HG03280 (cell line): ENCODE measurements around the gene ZFHX3.
"Not testable (repeated sequence)": the region's sequence is repeated elsewhere in the genome, so short reads cannot be mapped to it uniquely, and the experiment has no call there.

ENCODE experiments used
- ATAC-seq: cut with Tn5 transposase; IDR thresholded peaks from one replicate; pipeline ENCODE4 v1.9.1; 2021; ENCODE audit warnings: mild to moderate bottlenecking, moderate library complexity; ENCODE audit not compliant: unreplicated experiment

Gene ZFHX3

DNA sequence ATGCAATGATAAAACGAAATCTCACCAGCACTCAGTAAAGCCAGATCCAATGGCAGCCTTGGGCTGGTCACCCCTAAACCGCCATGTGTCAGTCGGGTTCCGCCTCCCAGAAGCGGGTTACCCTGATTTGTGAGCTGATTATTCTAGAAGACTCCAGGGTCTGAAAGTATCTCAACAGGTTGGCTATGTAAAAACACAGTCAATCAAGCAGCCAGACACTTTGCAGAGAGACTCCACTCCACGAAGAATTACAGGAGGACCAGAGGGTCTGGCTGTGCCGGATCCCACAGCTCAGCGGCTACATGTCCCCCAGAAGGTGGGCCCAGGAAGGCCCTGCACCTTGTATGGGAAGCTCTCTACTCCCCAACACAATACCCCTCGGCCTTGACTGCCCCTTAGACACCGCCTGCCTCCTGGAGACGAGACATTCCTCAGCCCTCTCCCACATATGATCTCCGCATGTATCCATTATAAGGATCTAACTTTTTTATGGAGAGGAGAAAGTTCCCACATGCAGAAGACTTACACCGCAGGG, 23.3 kb downstream of the ZFHX3 start:
- no peak for ATAC-seq

DNA sequence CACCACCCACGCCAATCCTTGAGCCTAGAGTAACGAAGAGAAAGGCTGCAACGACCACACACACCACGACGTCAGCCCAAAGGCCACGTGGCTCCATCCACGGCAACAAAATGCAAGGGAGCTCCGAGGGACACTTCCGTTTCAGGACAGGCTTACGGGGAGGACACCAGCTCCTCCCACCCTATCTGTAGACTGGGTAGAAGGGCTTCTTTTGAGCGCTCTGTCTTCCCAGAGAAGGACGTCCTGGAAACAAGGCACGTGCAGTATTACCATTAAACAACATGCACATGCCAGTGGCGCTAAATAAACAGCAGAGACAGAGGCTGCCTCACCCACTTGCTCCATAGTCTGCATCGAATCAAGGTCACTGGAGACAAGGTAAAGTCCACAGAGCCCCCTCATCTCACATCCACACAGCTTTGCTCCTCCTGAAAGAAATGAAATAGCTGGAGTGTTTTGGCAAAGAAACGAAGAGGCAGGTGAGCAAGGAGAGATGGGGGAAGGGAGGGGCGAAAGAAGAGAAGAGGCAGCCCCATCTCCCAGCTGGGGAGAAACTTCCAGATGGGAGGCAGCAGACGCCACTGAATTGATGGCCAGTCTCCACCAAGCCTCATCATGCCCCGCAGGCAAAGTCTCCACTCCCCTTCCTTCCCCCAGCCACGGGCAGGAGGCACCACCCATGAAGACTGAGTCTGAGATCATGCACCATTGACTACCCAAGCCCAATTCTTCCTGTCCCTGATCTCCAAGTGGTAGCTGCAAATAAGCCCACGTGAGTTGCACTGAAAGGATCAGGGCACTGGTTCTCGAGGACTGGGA, 24.0 kb downstream of the ZFHX3 start:
- ATAC-seq = no peak

DNA sequence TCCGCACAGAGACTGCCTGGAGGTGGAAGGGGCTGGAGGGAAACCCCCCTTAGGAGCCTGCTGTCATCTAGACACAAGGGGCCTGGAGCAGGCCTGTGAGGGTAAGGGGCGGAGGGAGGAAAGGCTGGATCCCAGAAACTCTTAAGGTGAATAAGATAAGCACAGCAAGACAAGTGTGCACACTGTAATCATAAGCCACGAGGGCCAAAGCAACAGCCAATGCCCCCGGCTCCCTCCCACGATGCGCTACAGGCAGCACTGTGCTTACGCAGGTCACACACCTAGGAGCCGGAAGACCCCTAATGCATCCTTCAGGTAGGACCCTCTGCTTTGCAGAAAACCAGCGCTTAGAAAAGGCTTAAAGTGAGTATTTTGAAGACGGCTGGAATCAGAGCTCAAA, 24.6 kb downstream of the ZFHX3 start:
- ATAC-seq = no peak

DNA sequence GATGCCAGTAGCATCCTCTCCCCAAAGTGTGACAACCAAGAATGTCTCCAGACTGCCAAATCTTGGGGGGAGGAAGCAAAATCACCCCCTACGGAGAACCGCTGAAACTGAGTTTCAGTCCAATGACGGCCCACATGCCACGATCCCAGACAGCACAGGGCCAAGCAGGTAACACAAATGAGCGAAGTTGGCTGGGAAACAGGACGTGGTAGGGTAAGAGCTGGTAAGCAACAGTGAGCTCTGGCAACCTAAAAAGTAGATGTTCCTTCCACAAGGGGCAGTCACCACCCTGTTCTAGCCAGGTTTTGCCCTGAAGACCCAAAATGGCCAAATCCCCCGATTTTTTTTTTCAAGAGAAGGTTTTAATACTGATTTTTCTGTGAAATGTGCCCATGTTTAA, 25.4 kb downstream of the ZFHX3 start:
- ATAC-seq = no peak

DNA sequence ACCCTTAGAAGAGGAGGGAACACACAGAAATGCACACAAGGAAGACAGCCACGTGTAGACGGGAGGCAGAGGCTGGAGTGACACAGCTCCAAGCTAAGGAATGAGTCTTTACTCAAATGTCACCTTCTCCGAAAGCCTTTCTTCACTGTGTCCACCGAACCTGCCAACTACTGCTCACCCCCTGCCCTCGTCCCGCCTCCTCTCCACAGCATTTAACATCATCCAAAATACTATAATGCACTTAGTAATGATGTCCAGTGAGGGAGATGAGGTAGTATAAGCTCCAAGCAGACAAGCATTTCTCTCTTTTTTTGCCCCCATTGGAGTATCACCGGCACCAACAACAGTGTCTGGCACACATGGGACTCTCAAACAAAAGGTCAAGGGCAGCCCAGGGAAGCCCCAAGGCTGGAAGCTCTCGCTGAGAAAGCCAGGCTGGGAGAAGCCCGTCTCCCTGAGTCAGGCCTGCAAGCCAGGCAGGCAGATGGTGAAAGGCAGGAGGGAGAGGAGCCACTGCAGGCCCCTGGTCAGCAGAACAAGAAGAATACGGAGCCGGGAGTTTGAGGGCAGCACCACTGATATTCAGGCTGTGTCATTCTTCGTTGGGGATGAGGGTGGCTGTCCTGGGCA, 25.9 kb downstream of the ZFHX3 start:
- no peak for ATAC-seq

DNA sequence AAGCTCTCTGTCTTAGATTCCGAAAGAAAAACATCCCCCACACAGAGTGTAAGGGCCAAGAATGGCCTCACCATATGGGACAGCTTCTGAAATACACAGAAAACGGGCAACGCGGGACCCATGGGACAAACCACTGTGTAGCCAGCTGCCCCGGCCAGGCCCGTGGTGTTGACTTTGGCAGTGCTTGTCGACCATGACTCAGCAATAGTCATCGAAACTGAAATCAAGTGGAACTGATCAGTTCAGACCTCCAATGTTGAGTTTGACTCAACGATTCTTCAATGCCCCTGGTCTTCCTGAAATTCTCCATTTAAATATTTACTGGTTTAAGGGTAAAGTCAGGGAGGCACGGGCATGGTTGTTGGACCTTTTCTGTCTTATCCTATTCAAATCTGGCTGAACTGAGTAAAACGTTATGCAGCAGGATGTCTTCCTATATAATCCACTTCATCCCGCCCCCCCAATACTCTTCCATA, 27.5 kb downstream of the ZFHX3 start:
- no peak for ATAC-seq

DNA sequence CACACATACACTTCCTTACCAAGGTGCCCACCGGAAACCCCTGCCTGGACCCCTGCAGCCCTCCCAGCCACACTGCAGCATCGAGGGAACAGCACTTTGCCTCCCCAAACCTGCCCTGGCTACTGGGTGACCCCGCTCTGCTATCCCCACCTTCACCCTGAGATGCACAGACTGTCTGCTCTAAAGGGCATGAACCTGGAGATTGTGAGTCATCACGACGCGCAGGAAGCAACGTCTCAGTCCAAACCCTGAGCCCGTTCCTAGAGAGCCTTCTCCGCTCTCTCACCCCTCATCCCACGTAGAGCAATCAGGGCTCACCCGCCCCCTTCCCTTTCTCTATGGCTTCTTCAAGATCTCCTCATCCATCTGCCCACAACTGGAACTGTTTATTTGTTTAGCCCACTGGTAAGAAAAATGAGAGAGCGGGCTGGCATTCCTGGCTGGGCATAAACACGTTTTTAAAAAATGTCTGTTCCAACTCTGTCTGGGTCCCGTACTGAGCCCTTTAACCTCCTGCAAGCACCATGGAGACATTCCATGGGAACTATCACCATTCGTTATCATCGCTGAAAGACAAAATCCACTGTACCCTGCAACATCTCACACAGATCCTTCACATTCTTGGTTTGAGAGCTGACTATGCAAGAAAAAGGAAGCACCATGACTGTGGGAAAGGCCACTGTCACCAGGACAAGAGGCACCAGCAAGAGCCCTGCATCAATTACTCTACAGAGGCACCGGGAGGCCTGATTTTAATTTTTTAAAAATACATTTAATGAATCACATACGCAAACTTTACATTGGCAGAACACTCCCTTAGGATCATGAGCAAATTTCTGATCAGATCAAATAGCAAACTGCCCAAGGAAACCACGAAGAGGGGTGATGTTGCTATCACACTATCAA, 28.2 kb downstream of the ZFHX3 start:
- ATAC-seq = no peak

DNA sequence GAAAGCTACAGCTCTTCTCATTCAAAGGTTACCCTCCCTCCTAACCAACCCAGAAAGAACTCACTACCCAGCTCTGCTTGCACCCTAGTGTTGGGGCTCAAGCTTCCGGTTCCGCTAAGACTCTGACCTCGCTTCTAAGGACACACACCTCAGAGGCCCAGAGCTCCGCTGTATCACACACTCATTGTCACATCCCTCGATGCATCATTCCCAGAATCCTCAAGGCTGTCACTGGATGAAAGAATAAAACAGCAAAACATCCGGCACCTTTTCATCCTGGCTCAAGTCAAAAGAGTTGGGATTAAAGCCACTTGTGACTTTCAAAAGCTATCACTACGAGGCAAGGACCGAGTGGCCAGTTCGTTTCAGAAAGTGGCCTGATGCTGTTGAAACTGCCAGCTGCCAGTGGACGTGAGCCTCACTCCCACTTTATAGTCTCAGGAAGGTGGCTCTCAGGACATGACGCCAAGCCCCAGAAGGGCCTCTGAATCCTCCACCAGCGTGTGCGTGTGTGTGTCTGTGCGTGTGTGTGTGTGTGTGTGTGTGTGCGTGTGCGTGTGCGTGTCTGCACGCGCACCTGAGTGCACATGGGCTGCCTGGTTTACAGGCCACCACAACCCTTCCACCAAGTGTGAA, 29.0 kb downstream of the ZFHX3 start:
- ATAC-seq = no peak

DNA sequence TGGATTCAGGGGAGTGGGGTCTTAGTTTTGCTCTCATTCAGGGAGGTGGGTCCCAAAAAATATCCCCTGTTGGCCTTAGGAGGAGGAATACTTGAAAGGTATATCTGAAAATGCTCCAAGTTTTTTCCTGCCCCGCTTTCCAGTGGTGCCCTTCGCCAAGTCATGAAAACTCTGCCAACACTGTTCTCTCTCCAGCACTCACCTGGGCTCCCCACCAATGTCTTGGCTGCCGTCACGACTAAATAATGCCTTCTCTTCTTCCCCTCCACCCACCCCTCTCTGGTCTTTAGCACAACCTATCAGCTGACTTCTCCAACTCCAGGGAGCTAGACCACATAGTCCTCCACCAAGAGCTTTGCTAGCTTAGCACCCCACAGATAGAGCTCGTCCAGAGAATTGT, 30.6 kb downstream of the ZFHX3 start:
- no peak for ATAC-seq

DNA sequence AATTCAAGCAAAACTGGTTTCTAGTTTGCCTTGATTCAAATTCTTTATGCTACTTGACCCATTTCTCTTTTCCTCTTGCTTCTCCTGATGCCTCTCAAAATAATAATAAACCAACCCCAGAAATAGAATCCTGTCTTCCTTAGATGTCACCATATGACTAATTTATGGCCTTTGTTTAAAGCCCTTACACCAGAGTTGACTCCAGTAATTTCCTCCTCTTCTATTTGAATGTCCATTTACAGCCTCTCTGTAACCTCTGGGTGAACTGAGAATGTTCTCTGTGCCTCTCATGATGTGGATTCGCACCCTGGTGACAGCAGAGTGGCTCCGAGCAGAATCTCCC, 31.5 kb downstream of the ZFHX3 start:
- ATAC-seq = peak; percentile 41

DNA sequence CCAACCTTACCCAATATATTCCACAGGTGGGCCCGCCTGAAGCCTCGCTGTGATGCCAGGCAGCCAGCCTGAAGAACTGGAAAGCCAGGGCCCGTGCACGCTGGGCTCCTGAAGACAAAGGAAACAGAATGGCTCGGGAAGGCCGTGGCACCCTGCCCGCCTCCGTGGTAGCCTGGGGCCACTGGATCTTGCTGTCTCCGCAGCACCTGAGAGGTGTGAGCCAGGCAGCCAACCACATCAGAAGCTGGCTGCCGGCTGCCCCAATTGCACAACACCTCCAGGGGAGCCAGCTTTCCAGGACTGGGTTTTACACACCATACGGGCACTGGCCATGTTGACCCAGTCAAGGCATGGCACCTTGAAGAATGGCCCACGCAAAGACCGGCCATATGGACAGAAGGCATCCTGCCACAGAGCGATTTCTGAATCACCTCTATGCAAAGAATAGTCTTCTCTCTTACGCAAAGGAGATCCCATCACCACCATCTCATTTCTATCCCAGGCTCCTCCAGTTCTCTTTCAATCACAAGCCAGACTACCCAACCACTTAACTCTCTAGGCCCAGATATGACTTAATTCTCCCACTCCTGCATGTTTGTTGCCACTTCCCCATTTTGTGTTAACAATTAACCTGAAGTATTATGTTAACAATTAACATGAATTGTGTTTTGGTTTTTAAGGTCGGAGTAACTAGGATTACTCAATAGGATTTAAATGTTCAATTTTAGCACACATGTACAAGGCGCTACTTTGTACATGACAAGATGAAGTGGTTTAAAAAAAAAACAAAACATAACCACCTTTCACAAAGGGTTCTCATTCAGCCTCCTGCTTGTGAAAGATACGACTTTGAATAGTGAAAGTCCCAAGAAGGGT, 32.1 kb downstream of the ZFHX3 start:
- ATAC-seq = peak; percentile 73

DNA sequence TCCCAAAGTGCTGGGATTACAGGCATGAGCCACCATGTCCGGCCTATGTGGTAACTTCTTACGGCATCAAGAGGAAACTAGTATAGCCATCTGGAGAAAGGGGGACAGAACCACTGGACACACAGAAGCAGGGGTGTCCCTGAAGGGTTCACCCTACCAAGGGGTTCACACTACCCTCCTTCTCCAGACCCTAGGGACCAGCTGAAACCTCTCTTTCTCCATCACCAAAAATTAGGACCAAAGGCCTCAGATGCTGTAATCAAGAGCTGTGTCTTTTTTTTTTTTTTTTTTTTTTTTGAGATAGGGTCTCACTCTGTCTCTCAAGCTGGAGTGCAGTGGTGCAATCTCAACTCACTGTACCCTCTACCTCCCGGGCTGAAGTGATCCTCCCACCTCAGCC, 33.2 kb downstream of the ZFHX3 start:
- no peak for ATAC-seq

DNA sequence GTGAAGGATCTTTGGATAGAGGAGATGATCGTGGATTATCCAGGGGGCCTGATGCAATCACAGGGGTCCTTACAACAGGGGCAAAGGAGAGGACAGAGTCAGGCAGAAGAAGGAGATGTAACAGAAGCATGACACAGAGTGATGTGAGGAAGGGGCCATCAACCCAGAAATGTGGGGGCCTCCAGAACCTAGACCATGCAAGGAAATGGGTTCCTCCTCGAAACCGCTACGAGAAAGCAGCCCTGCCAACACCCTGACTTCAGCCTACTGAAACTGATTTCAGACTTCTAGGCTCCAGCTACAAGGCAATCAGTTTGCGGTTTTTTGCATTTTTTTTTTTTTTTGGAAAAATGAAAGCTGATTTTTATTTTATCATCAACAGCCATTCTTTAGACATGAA, 34.0 kb downstream of the ZFHX3 start:
- ATAC-seq = no peak

DNA sequence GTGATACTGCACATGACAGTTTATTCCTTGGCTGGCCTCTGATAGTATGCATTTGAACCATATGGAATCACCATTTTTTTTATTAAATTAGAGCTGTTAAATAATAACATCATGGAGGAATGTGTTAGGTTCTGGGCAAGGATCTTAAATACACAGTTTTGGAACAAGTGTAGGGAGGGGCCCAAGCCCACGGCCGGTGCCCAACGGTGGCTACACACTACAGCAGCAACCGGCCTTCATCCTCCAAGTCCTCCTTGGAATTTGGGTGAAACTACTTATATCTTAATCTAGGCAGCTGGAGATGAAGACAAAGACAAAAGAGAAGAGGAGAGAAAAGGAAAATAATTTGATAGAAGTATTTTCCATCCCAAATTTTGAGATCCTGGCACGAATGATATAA, 35.6 kb downstream of the ZFHX3 start:
- no peak for ATAC-seq

DNA sequence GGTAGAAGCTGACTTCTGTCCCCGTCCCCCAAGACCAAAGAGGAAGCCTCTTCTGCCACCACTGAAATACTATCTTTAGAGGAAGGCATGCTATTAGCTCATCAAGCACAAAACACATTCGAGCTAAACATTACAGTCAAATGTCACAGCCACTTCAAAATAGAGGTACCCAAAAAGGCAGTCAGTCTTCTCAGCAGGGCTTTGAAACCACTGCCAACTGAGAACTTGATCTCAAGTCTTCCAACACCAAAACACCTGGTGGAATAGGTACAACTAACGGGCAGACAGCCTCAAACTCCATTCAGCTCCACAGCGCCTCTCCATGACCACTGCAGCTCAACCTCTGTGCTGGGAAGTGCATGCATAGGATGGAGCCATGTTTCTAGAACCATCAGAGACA, 36.0 kb downstream of the ZFHX3 start:
- ATAC-seq = no peak

DNA sequence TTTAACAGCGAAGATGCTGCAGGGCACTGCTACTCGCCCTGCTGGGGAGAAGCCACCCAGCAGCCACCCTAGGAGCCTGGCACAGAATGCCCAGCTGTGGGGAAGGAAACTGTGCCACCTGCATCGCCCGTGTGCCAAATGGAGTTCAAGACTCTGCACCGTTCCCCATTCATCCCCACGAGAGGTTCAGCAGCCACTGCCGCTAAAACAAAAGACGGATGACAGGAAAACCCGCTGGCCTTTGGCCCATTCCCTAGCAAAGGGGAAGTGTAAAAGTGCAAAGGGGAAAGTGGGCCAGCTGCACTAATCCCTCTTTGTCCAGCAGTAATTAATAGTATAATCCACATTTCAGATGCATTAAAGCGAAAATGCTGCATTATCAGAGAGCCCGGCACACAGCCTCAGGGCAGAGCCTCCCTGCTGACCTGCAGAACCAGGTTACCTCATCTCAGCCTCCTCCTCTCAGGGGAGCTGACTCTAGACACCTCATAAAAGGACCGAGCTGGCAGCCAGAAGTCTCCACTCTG, 37.7 kb downstream of the ZFHX3 start:
- ATAC-seq = no peak

DNA sequence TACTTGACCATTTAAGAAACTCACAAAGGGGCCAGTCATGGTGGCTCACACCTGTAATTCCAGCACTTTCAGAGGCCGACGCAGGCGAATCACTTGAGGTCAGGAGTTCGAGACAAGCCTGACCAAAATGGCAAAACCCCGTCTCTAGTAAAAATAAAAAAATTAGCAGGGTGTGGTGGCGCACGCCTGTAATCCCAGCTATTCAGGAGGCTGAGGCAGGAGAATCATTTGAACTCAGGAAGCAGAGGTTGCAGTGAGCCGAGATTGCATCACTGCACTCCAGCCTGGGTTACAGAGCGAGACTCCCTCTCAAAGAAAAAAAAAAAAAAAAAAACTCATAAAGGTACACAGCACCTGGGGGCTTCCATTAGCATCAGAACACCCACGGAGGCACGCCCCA, 38.2 kb downstream of the ZFHX3 start:
- ATAC-seq = not testable (repeated sequence)

DNA sequence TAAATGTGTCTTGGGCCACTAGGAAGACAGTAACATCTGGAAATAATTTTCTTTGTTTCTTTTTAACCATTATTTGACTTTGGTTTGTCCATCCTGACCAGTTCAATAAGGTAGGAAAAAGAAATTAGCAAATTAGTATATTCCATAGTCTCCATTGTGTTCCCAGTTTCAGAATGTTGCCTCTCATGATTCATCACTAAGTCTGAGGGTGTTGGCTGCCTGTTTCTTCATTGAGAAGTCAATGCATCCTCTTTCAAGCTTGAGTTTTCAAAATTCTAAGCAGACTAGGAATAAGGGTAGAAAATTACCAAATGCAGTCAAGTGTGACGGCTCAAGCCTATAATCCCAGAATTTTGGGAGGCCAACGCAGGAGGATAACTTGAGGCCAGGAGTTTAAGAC, 41.9 kb downstream of the ZFHX3 start:
- ATAC-seq = no peak

DNA sequence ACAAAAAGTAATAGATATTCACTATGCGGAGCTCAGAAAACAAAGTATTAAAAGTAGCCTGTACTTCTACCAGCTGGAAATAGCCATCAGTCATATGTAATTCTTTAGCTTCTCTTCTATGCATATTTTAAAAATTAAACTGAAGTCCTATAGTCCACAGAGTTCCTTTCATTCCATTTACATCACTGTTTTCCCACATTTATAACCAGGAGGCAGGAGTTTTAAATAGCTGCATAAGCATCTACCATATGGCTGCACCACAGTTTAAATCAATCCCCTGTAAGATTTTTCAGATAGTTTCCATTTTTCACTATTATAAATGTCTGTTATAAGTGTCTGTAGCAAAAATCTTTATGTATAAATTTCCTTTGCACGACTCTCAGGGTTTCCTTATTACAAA, 45.1 kb downstream of the ZFHX3 start:
- no peak for ATAC-seq
